Endothelial cell of umbilical vein (primary cell): Measurements from ENCODE around the gene PKNOX2. TPM values are rescaled to one million over a fixed set of nuclear protein-coding genes. Genes with fewer than 3 reads are reported as not detected.

Source experiments
- BruUV-seq: library from RNA; stranded (reverse); fragments of 400-500 nt; replicated peaks from 2 replicates; lab custom pipeline; 2021; lab: Mats Ljungman, UMichigan
- CTCF ChIA-PET: fragments of 300-600, 350-600 bp; sonication (Branson Sonifier 250); formaldehyde crosslinking; loops from one replicate; lab custom pipeline; 2021; ENCODE audit warnings: antibody characterized with exemption, inconsistent platforms; lab: Charles Lee
- POLR2A ChIA-PET: fragments of 300-600, 350-600 bp; sonication (Branson Sonifier 250); formaldehyde crosslinking; loops from one replicate; lab custom pipeline; 2021; ENCODE audit warnings: antibody characterized with exemption, inconsistent platforms; lab: Charles Lee
- DNase-seq: peaks from one replicate; pipeline ENCODE4 v3.0.0-alpha.2; 2011; ENCODE audit warnings: low read depth, low spot score
- FAIRE-seq: peaks from 2 replicates; lab custom pipeline; 2011; peaks lifted over from hg19 to GRCh38; lab: Jason Lieb, UNC
- H2AFZ ChIP-seq: 2 replicates; pipeline ENCODE4 v1.6.0; 2012; ENCODE audit warnings: low read depth, low read length, control low read depth, inconsistent platforms
- H3K27ac ChIP-seq: 2 replicates; pipeline ENCODE4 v1.5.1; 2011; ENCODE audit warnings: low read depth, mild to moderate bottlenecking, control low read depth, low read length, moderate library complexity; ENCODE audit not compliant: insufficient read depth
- H3K27me3 ChIP-seq, 2 experiments: 2 replicates each; pipeline versions ENCODE4 v1.6.0 to v1.6.1; 2011; ENCODE audit warnings: low read length in 2 of 2, mixed read lengths in 1 of 2; ENCODE audit not compliant: control insufficient read depth in 2 of 2, insufficient read depth in 2 of 2
- H3K36me3 ChIP-seq, 2 experiments: 2 replicates in 1 of 2; 3 replicates in 1 of 2; pipeline ENCODE4 v1.5.1; 2011; ENCODE audit warnings: low read length in 2 of 2, mild to moderate bottlenecking in 1 of 2, moderate library complexity in 1 of 2; ENCODE audit not compliant: control insufficient read depth in 2 of 2, insufficient read depth in 2 of 2; ENCODE audit errors: extremely low read depth in 1 of 2
- H3K4me1 ChIP-seq: 3 replicates; pipeline ENCODE4 v1.5.1; 2011; ENCODE audit warnings: mild to moderate bottlenecking, low read length; ENCODE audit not compliant: control insufficient read depth, insufficient read depth; ENCODE audit errors: extremely low read depth
- H3K4me2 ChIP-seq: 2 replicates; pipeline ENCODE4 v1.6.1; 2011; ENCODE audit warnings: low read length, control low read depth, mixed read lengths; ENCODE audit not compliant: insufficient read depth
- H3K4me3 ChIP-seq, 3 experiments: fragments of 200-600 bp in 1 of 3; sonication (generic), shearing (Covaris generic) in 1 of 3; replicated peaks in 1 of 3; 2 replicates each; pipeline ENCODE4 v1.5.1; 2011 to 2016; ENCODE audit warnings: control low read depth in 3 of 3, low read length in 3 of 3, mild to moderate bottlenecking in 2 of 3, inconsistent platforms in 1 of 3, low read depth in 1 of 3, moderate library complexity in 1 of 3; ENCODE audit not compliant: insufficient read depth in 1 of 3
- H3K79me2 ChIP-seq: 2 replicates; pipeline ENCODE4 v1.6.0; 2012; ENCODE audit warnings: low read length, inconsistent platforms; ENCODE audit not compliant: control insufficient read depth, insufficient read depth
- H3K9ac ChIP-seq: replicated peaks from 2 replicates; pipeline ENCODE3; 2011; ENCODE audit warnings: low read length, control low read depth; ENCODE audit not compliant: insufficient read depth; ENCODE audit errors: extremely low read depth
- H3K9me1 ChIP-seq: replicated peaks from 3 replicates; pipeline ENCODE4 v1.6.0; 2011; ENCODE audit warnings: mild to moderate bottlenecking, low read length; ENCODE audit not compliant: control insufficient read depth, insufficient read depth; ENCODE audit errors: extremely low read depth
- H3K9me3 ChIP-seq: replicated peaks from 2 replicates; pipeline ENCODE4 v1.5.1; 2012; ENCODE audit warnings: low read length, inconsistent platforms; ENCODE audit not compliant: control insufficient read depth, insufficient read depth
- H4K20me1 ChIP-seq: replicated peaks from 2 replicates; pipeline ENCODE3; 2011; ENCODE audit warnings: mild to moderate bottlenecking, low read length; ENCODE audit not compliant: control insufficient read depth, insufficient read depth; ENCODE audit errors: extremely low read depth
- CTCF ChIP-seq, 2 donors: IDR thresholded peaks; 1 replicate in 1 of 2; 2 replicates in 1 of 2; pipeline ENCODE4 v1.5.1; 2011; ENCODE audit warnings: low read length in 2 of 2, mild to moderate bottlenecking in 2 of 2, moderate library complexity in 2 of 2, control low read depth in 1 of 2, inconsistent platforms in 1 of 2, low read depth in 1 of 2; ENCODE audit not compliant: insufficient read depth in 1 of 2; ENCODE audit errors: extremely low read depth in 1 of 2
- EZH2 ChIP-seq: IDR thresholded peaks from 2 replicates; pipeline ENCODE4 v1.6.1; 2012; ENCODE audit warnings: borderline replicate concordance, low read depth, mild to moderate bottlenecking, moderate library complexity, low read length, inconsistent platforms; ENCODE audit not compliant: severe bottlenecking
- MAX ChIP-seq: IDR thresholded peaks from 2 replicates; pipeline ENCODE4 v1.6.1; 2011; ENCODE audit not compliant: insufficient read depth, insufficient read length
- MYC ChIP-seq: IDR thresholded peaks from one replicate; pipeline ENCODE4 v1.6.1; 2011; ENCODE audit warnings: mild to moderate bottlenecking, low read depth, low read length
- POLR2AphosphoS5 ChIP-seq: IDR thresholded peaks from 2 replicates; pipeline ENCODE4 v1.6.1; 2012; ENCODE audit warnings: low read depth, mild to moderate bottlenecking, control low read depth, low read length, moderate library complexity; ENCODE audit not compliant: insufficient read depth
- dilution Hi-C: fragments of 300-500 bp; cut with MboI; formaldehyde crosslinking; loops from one replicate; pipeline ENCODE4 v1.15.0; 2019; ENCODE audit warnings: low sequenced_read_pairs; ENCODE audit not compliant: extremely low pct_ligation_motif_present
- intact Hi-C: fragments of 100-400 bp; cut with micrococcal nuclease; formaldehyde crosslinking; loops from one replicate; pipeline ENCODE4 v1.10.0; 2022
- polyA plus RNA-seq, 4 experiments: library from polyadenylated mRNA; depleted of rRNA in 3 of 4; stranded (reverse) in 3 of 4; unstranded in 1 of 4; fragments of >200 nt; gene quantifications; 2 replicates each; pipeline versions ENCODE4 v1.2.1 to v1.2.3, GENCODE V29; 2011 to 2012; ENCODE audit warnings: missing spikeins in 1 of 4
- total RNA-seq: library from RNA; stranded (reverse); gene quantifications from 2 replicates; pipeline ENCODE4 v1.2.3, GENCODE V29; 2021

The PKNOX2 gene
- total and polyA plus RNA-seq, 2 donors (not counting 3 experiments of a cell fraction or from before 2014, with no cell fraction given), result 0.11 to 0.91 TPM

GRCh38 chr11:125414121-125414520 is 249.6 kb downstream of the PKNOX2 start:
- no peaks in the 10 kb centered on the region for H3K9me3 ChIP-seq
- DNase-seq (no peak), FAIRE-seq (no peak)
- no peak overlapping the region for H2AFZ ChIP-seq
- H3K27me3 ChIP-seq, result peaks cover 0 to under 1% of the 10 kb centered on the region in 2 experiments
- H3K9me1 ChIP-seq, result no peaks in the 10 kb centered on the region
- H3K36me3 ChIP-seq, result no peaks in the 10 kb centered on the region
- no peak overlapping the region for H3K9ac ChIP-seq
- intact Hi-C loops, result no loop called here
- dilution Hi-C loops, result no loop called here
- POLR2A ChIA-PET, result no interaction called here
- no peaks in the 10 kb centered on the region for H4K20me1 ChIP-seq
- H3K79me2 ChIP-seq, result no peaks in the 10 kb centered on the region
- TF ChIP-seq CTCF (IDR thresholded peaks at IDR 0.05; ENCODE audit: extremely low read depth in 1 of 2, insufficient read depth in 1 of 2, low read depth in 1 of 2, low read length in 2 of 2) (no peak), MAX (no peak)
- H3K4me1 ChIP-seq, result no peaks in the 10 kb centered on the region
- CTCF ChIA-PET, result interaction anchor here (0.6 to 1.8 kb wide), 5 partner anchors 9 to 80 kb away, joined by 3 to 9 read pairs (median 4); no protein-coding TSS in a partner anchor
- H3K27ac ChIP-seq, result no peak overlapping the region
- no peak overlapping the region for H3K4me3 ChIP-seq
- BruUV-seq, result no TSS peak
- H3K4me2 ChIP-seq, result no peak overlapping the region

GRCh38 chr11:125416981-125417935 is 252.7 kb downstream of the PKNOX2 start:
- Histone ChIP-seq H3K4me2 (no peak overlapping the region), H3K9me3 (no peaks in the 10 kb centered on the region), H4K20me1 (no peaks in the 10 kb centered on the region), H3K4me3 (no peak overlapping the region), H3K9me1 (no peaks in the 10 kb centered on the region), H3K36me3 (no peaks in the 10 kb centered on the region), H3K9ac (no peak overlapping the region), H3K27ac (no peak overlapping the region), H3K4me1 (no peaks in the 10 kb centered on the region), H3K27me3 (peaks cover 0 to 1% of the 10 kb centered on the region in 2 experiments), H2AFZ (no peak overlapping the region), H3K79me2 (no peaks in the 10 kb centered on the region)
- no peak for DNase-seq
- ChIA-PET POLR2A (no interaction called here), CTCF (interaction anchor here (3.3 kb wide), 1 partner anchor 12 kb away, joined by 13 read pairs; no protein-coding TSS in a partner anchor)
- TF ChIP-seq POLR2AphosphoS5, result no peak
- TF ChIP-seq MAX, result no peak
- no peak for TF ChIP-seq MYC
- TF ChIP-seq EZH2, result no peak
- intact Hi-C loops (no loop called here), dilution Hi-C loops (no loop called here)
- FAIRE-seq, result no peak
- BruUV-seq, result no TSS peak
